ENCODE results near the gene AMIGO2.
A peak's percentile ranks its signal among the peaks of the same experiment; 100 is the strongest.
"Not testable (repeated sequence)": the region's sequence is repeated elsewhere in the genome, so short reads cannot be mapped to it uniquely, and the experiment has no call there.

Gene AMIGO2

GRCh38 chr12:47079468-47079980 is at the start of gene AMIGO2, which contains the start of gene PCED1B:
AMIGO2 (minus strand) TSS chr12:47079959; CDS start chr12:47079002, 957 bp downstream.
PCED1B (plus strand) TSS chr12:47079621; CDS start chr12:47235064, 155,443 bp downstream.
- peak; percentile 57 for DNase-seq (ENCODE audit: low spot score)

- DNase-seq (ENCODE audit: low spot score): no peak
Measured at GRCh38 chr12:47126246-47126645, 46.5 kb upstream of the AMIGO2 start.

DNA sequence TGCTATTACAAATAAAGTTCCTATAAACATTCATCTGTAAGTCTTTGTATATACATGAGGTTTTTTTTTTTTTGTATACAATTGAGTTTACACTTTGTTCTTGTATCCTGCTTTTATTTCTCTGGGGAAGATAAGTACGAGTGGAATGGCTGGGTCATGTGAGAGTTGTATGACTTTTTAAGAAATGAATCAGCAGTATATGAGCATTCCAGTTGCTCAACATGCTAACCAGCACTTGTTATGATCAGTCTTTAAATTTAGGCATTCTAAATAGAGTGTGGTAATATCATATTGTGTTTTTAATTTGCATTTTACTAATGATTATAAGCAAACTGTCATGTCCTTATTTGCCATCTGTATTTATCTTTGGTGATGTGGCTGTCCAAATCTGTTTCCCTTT is 44.7 kb upstream of the AMIGO2 start:
- DNase-seq (ENCODE audit: low spot score): peak; percentile 24

DNA sequence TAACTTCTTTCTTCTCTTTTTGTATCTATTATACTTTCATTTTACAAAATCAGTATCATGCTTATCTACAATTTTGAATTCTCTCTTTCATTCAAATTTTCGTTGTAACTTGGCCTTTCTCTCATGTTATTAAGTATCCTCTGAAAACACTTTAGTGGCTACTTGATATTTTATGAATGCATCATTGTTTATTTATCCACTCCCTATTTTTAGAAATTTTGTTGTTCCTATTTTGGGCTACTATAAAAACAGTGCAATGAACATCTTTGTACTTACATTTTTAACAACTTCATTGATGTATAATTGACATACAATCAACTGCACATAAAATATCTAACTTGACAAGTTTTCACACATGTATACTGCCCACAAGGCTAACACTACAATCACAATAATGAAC is 44.0 kb upstream of the AMIGO2 start:
- no peak for DNase-seq (ENCODE audit: low spot score)

- DNase-seq (ENCODE audit: low spot score): no peak
Measured at GRCh38 chr12:47122602-47123001, 42.8 kb upstream of the AMIGO2 start.

DNA sequence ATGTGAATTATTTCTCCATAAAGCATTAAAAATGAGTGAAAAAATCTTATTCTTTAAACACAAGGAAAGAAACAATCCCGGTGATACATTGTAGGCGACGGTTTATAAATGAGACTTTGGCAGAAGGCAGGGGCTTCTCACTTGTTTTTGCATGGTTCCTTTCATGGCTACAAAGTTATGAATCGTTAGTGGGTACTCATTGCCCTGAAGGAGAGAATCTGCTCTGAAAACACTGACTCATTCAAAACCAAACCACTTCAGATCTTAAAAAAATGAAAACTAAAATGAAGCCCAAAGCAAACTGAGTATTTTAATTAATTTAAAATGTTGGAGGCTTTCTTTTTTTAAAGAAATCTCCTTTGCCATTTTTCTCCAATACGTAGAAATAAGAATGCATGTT is 41.4 kb upstream of the AMIGO2 start:
- peak; percentile 52 for DNase-seq (ENCODE audit: low spot score)

- DNase-seq (ENCODE audit: low spot score): no peak
Measured at GRCh38 chr12:47120736-47121135, 41.0 kb upstream of the AMIGO2 start.

DNA sequence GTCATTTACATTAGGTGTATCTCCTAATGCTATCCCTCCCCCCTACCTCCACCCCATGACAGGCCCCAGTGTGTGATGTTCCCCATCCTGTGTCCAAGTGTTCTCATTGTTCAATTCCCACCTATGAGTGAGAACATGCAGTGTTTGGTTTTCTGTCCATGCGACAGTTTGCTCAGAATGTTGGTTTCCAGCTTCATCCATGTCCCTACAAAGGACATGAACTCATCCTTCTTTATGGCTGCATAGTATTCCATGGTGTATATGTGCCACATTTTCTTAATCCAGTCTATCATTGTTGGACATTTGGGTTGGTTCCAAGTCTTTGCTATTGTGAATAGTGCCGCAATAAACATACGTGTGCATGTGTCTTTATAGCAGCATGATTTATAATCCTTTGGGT is 37.5 kb upstream of the AMIGO2 start:
- not testable (repeated sequence) for DNase-seq (ENCODE audit: low spot score)

- peak; percentile 21 for DNase-seq (ENCODE audit: low spot score)
Measured at GRCh38 chr12:47114481-47114892, 34.7 kb upstream of the AMIGO2 start.

GRCh38 chr12:47112679-47113078 is 32.9 kb upstream of the AMIGO2 start:
- DNase-seq (ENCODE audit: low spot score): no peak

DNA sequence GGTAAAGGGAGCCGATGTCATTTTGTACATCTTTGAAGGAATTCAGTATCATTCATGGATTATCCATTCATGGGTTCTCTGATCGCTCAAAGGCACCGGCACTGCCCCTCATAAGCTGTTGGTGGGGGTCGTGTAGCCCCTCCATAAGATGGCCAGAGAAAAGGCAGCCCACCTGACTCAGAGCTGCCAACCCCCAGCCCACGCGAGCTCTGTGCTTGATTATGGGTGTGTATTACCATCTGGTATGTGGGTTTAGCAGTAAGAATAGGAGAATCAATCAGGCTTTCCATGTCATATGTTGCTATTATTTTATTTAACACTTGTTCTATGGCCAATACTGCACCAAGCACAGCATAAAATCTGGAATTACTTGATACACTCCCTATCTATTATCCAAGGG is 32.1 kb upstream of the AMIGO2 start:
- DNase-seq (ENCODE audit: low spot score): no peak

GRCh38 chr12:47111392-47111778 is 31.6 kb upstream of the AMIGO2 start:
- DNase-seq (ENCODE audit: low spot score): no peak

- DNase-seq (ENCODE audit: low spot score): no peak
Measured at GRCh38 chr12:47110718-47111391, 31.1 kb upstream of the AMIGO2 start.

DNA sequence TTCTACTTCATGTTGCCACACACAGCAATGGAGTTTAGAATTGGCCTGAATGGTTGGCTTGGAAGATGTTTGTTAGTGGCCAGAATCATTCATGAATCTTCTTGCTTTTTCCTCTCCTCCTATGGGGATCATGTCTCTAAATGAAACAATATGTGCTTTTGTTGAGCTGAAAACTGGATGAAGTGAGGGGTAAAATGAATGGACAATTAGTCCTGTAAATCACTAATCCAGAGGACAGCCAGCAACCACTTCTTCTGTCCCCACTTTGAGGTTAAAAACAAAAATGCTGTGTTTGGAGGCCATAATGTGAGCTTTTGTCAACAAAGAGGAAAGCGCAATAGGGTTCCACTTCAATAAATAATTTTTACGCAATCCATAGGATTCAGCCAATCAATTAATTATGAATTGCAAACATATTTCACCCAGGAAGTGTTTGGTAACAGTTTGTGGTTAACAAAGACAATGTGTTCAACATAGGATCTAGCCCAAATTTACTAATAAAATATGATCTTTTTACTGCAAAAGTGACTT is 30.3 kb upstream of the AMIGO2 start:
- no peak for DNase-seq (ENCODE audit: low spot score)

DNA sequence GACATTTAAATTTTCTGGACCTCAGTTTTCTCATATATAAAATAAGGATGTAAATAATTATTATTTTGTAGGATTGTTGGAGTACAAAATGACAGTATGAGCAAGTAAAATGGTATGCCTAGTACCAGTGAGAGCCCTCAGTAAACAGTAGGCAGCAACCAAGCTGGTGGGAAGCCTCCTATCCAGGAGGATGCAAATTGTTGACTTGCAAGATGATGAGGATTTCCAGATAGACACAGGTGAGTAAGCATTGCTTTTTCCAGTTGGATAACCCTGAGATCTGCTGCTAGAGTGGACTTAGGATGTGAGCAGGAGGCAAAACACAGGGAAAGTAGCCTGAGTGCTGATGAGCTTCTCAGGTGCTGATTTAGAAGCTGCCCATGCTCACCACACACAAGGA is 28.2 kb upstream of the AMIGO2 start:
- no peak for DNase-seq (ENCODE audit: low spot score)

DNA sequence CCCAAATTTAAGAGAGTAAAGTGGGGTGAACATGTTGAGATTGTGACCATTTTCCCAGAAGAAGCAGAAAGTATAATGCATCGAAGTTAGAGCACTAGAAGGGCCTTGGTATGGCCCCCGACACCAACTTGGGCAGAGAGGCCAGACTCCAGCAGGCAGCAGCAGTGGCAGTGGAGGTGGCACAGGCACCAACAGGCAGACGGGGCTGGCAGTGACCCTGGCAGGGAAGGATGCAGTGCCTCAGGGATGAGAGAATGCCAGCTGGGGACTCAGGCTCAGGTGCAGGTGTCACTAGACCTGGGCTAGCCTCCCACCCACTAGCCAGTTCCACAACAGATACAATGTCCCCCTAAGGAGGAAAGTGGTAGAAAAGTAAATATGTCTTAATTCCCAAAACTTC is 27.7 kb upstream of the AMIGO2 start:
- DNase-seq (ENCODE audit: low spot score): no peak

- no peak for DNase-seq (ENCODE audit: low spot score)
Measured at GRCh38 chr12:47105914-47106674, 26.3 kb upstream of the AMIGO2 start.

DNA sequence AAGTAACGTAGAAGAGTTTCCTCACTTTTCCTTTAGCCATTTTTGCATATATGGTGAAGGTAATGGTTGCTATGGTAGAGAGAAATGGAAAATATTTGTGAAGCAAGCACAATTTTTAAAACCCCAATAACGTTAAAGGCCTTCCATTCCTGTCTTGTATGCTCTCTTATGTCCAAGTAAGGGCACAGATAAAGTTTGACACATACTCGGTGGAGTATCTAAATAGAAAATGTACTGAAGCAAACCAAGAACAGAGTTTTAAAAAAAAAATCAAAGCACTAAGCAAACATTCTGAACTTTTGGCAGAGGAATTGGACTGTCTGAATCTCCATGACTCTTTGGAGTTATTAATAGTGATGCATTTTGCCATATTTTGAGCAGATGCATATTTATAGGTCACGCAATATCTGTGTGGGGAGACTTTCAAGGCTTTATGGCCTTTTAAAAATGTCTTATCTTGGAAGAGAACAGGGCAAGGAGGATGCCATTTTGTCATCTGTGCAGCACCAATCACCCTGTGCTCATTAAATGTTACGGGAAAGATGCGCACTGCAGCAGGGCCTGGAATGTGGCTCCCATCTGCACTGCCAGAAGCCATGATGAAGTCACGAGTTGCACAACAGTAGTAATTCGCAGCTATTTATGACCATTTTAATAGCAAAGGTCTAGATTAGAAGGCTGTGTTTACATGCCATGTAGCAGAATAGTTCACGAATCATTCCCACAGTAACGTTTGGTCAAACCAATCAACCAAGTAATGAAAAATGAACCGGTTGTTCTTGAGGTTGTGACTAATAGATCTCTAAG is 23.3 kb upstream of the AMIGO2 start:
- DNase-seq (ENCODE audit: low spot score): peak; percentile 90

DNA sequence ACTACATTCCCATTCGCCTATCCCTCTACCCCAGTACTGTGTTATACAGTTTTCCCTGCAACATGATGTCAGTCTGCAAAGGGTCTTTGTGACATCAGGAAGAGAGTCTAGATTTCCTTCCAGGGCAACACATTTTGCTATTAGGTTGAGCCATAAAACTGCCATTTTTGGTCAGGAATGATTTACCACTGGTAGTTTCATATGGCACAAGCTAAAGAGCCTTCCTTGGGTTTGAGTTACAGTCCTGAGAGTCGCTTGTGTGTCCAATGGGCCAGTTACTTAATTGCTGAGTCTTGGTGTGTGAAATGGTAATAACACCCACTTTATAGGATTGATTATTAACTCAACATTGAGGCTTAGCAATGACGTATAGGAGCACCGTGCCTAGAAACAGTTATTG is 22.6 kb upstream of the AMIGO2 start:
- DNase-seq (ENCODE audit: low spot score): no peak

- DNase-seq (ENCODE audit: low spot score): no peak
Measured at GRCh38 chr12:47100160-47100559, 20.4 kb upstream of the AMIGO2 start.

DNA sequence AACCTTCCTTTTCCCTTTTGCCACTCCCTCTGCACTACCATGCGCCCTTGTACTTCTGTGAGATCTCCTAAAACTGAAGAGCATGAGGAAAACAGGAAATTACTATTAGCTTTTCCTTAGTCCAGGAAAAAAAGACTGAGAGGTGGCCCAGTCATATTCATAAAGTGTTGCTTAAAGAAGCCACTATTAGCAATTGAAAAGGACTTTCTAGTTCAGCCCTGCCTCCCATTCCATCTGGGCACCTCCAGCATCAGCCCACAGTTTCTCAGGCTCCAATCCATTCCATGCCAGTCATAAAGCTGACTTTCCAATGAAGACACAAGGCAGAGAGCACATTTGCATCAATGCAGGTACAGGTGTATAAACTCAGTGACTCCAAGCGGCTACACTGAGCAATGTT is 19.9 kb upstream of the AMIGO2 start:
- no peak for DNase-seq (ENCODE audit: low spot score)

DNA sequence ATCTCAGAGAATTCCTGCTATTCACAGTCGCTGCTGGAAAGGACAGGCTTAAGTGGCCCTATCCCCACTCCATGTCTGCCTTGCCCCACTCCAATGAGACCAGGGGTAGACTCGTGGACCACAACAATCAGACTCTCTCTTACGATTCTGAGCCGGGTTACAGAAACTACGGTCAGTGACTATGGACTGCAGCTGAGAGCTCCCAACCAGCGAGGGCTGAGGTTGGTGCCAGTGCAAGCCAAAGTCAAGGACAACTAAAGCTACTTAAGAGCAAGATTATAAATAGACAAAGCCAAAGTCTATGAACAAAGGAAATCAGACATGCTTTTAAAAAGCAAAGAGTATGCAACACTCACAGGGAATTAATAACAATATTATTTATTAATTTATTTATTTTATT is 18.3 kb upstream of the AMIGO2 start:
- DNase-seq (ENCODE audit: low spot score): no peak

Data from AG08395 (cell line).